GM21786 (cell line): ENCODE measurements around the gene TOR1AIP2.

Source experiments
- ATAC-seq: cut with Tn5 transposase; IDR thresholded peaks from one replicate; pipeline ENCODE4 v1.9.1; 2021; ENCODE audit not compliant: unreplicated experiment

TOR1AIP2 gene

GRCh38 chr1:179825798-179826460 lies 51.7 kb downstream of the TOR1AIP2 start:
- ATAC-seq = no peak

GRCh38 chr1:179825206-179825605 lies 52.4 kb downstream of the TOR1AIP2 start:
- no peak for ATAC-seq

GRCh38 chr1:179824265-179824664 lies 53.3 kb downstream of the TOR1AIP2 start:
- no peak for ATAC-seq

GRCh38 chr1:179823693-179824092 lies 53.9 kb downstream of the TOR1AIP2 start:
- no peak for ATAC-seq

GRCh38 chr1:179822065-179822464 lies 55.5 kb downstream of the TOR1AIP2 start:
- ATAC-seq = no peak

GRCh38 chr1:179821524-179821923 lies 56.1 kb downstream of the TOR1AIP2 start:
- no peak for ATAC-seq

GRCh38 chr1:179820226-179820970 lies 57.2 kb downstream of the TOR1AIP2 start:
- no peak for ATAC-seq

- no peak for ATAC-seq
Measured at GRCh38 chr1:179818743-179819173, 58.8 kb downstream of the TOR1AIP2 start.

GRCh38 chr1:179818260-179818659 lies 59.3 kb downstream of the TOR1AIP2 start:
- no peak for ATAC-seq

GRCh38 chr1:179817789-179818188 lies 59.8 kb downstream of the TOR1AIP2 start:
- no peak for ATAC-seq

GRCh38 chr1:179817056-179817455 lies 60.5 kb downstream of the TOR1AIP2 start:
- ATAC-seq = no peak

- ATAC-seq = no peak
Measured at GRCh38 chr1:179816196-179816960, 61.2 kb downstream of the TOR1AIP2 start.

GRCh38 chr1:179815641-179816040 lies 62.0 kb downstream of the TOR1AIP2 start:
- no peak for ATAC-seq

GRCh38 chr1:179814546-179814838 lies 63.1 kb downstream of the TOR1AIP2 start:
- peak; percentile 39 for ATAC-seq

GRCh38 chr1:179813626-179814545 lies 63.7 kb downstream of the TOR1AIP2 start:
- ATAC-seq = no peak

- no peak for ATAC-seq
Measured at GRCh38 chr1:179812501-179813292, 64.9 kb downstream of the TOR1AIP2 start.

GRCh38 chr1:179810367-179810715 lies 67.3 kb downstream of the TOR1AIP2 start:
- no peak for ATAC-seq

GRCh38 chr1:179809506-179810366 lies 67.9 kb downstream of the TOR1AIP2 start:
- peak; percentile 59 for ATAC-seq

- no peak for ATAC-seq
Measured at GRCh38 chr1:179808503-179808902, 69.1 kb downstream of the TOR1AIP2 start.
